HEK293T (cell line): ENCODE results near the gene SPARC.

Experiments
- CTCF ChIA-PET: fragments of 350-600 bp; formaldehyde crosslinking; extraction: SDS; loops from one replicate; lab custom pipeline; 2021; ENCODE audit warnings: antibody characterized with exemption, inconsistent platforms; lab: Yijun Ruan, JAX
- POLR2A ChIA-PET: fragments of 350-600 bp; formaldehyde crosslinking; extraction: SDS; loops from one replicate; lab custom pipeline; 2020; ENCODE audit warnings: antibody characterized with exemption, inconsistent platforms; lab: Yijun Ruan, JAX
- DNase-seq: peaks from one replicate; pipeline ENCODE4 v3.0.0; 2012; ENCODE audit warnings: mixed read lengths; ENCODE audit errors: extremely low spot score
- ARNT ChIP-seq: fragments of 450-650 bp; IDR thresholded peaks from 2 replicates; pipeline ENCODE4 v1.6.1; 2017; ENCODE audit warnings: mild to moderate bottlenecking
- BHLHE40 ChIP-seq: fragments of 450-650 bp; IDR thresholded peaks from 2 replicates; pipeline ENCODE4 v1.6.1; 2016; ENCODE audit warnings: mild to moderate bottlenecking, moderate library complexity, borderline replicate concordance
- CTBP1 ChIP-seq: fragments of 450-650 bp; IDR thresholded peaks from 2 replicates; pipeline ENCODE4 v1.6.1; 2016; ENCODE audit warnings: borderline replicate concordance
- ELF4 ChIP-seq: fragments of 450-650 bp; IDR thresholded peaks from 2 replicates; pipeline ENCODE4 v1.6.1; 2017; ENCODE audit warnings: antibody characterized with exemption
- FOXA1 ChIP-seq: fragments of 450-650 bp; IDR thresholded peaks from 2 replicates; pipeline ENCODE4 v1.6.1; 2016; ENCODE audit warnings: mild to moderate bottlenecking
- FOXK2 ChIP-seq: fragments of 450-650 bp; IDR thresholded peaks from 2 replicates; pipeline ENCODE4 v1.6.1; 2016; ENCODE audit warnings: mild to moderate bottlenecking
- FOXM1 ChIP-seq: fragments of 450-650 bp; IDR thresholded peaks from 2 replicates; pipeline ENCODE4 v1.6.1; 2017; ENCODE audit warnings: mild to moderate bottlenecking, borderline replicate concordance
- HDGF ChIP-seq: fragments of 450-650 bp; IDR thresholded peaks from 2 replicates; pipeline ENCODE4 v1.6.1; 2017; ENCODE audit warnings: antibody characterized with exemption, borderline replicate concordance
- L3MBTL2 ChIP-seq: fragments of 450-650 bp; conservative IDR thresholded peaks from 2 replicates; pipeline ENCODE4 v1.6.1; 2016; ENCODE audit warnings: mild to moderate bottlenecking
- LEF1 ChIP-seq: fragments of 450-650 bp; IDR thresholded peaks from 2 replicates; pipeline ENCODE4 v1.6.1; 2017; ENCODE audit warnings: mild to moderate bottlenecking, borderline replicate concordance
- NFRKB ChIP-seq: fragments of 450-650 bp; IDR thresholded peaks from 2 replicates; pipeline ENCODE4 v1.6.1; 2016; ENCODE audit warnings: mild to moderate bottlenecking, moderate library complexity
- PKNOX1 ChIP-seq: fragments of 450-650 bp; IDR thresholded peaks from 2 replicates; pipeline ENCODE4 v1.6.1; 2016
- SP1 ChIP-seq: fragments of 450-650 bp; IDR thresholded peaks from 2 replicates; pipeline ENCODE4 v1.6.1; 2017
- SUZ12 ChIP-seq: fragments of 450-650 bp; IDR thresholded peaks from 2 replicates; pipeline ENCODE4 v1.6.1; 2016; ENCODE audit warnings: mild to moderate bottlenecking
- TARDBP ChIP-seq: fragments of 450-650 bp; IDR thresholded peaks from 2 replicates; pipeline ENCODE4 v1.6.1; 2016
- ZNF384 ChIP-seq: fragments of 450-650 bp; IDR thresholded peaks from 2 replicates; pipeline ENCODE4 v1.6.1; 2016

Gene SPARC

GRCh38 chr5:151675611-151676313 lies 11.0 kb downstream of the SPARC start:
- DNase-seq: no peak
- TF ChIP-seq LEF1: no peak
- no peak for TF ChIP-seq BHLHE40
- TF ChIP-seq TARDBP: no peak
- CTCF ChIA-PET: interaction anchor here (0.8 to 1.6 kb wide), 2 partner anchors 17 to 23 kb away, joined by 3 read pairs; no protein-coding TSS in a partner anchor

GRCh38 chr5:151674626-151675610 lies 11.8 kb downstream of the SPARC start:
- TF ChIP-seq PKNOX1 (no peak), TARDBP (no peak)
- POLR2A ChIA-PET: interaction anchor here (0.9 to 1.0 kb wide), 2 partner anchors 10 to 12 kb away, joined by 3 read pairs; partner anchors contain the start of gene SPARC
- CTCF ChIA-PET: interaction anchor here (0.6 to 1.6 kb wide), 3 partner anchors 16 to 510 kb away, joined by 3 read pairs; no protein-coding TSS in a partner anchor
- no peak for DNase-seq

More at GRCh38 chr5:151675611-151676313, 11.0 kb downstream of the SPARC start:
- POLR2A ChIA-PET: no interaction called here

- no peak for DNase-seq
- TF ChIP-seq L3MBTL2 (no peak), SUZ12 (no peak), NFRKB (no peak), FOXA1 (no peak), ARNT (no peak), BHLHE40 (no peak), SP1 (no peak), FOXK2 (no peak), CTBP1 (no peak), ELF4 (no peak), FOXM1 (no peak), ZNF384 (no peak), TARDBP (no peak), PKNOX1 (no peak), HDGF (no peak), LEF1 (no peak)
- CTCF ChIA-PET: interaction anchor here (1.1 to 1.6 kb wide), 3 partner anchors 15 to 70 kb away, joined by 3 to 4 read pairs (median 3); no protein-coding TSS in a partner anchor
- POLR2A ChIA-PET: interaction anchor here (2.1 kb wide), 1 partner anchor 14 kb away, joined by 8 read pairs; the partner anchor contains the start of gene SPARC
Measured at GRCh38 chr5:151673421-151673820, 13.3 kb downstream of the SPARC start.

DNA sequence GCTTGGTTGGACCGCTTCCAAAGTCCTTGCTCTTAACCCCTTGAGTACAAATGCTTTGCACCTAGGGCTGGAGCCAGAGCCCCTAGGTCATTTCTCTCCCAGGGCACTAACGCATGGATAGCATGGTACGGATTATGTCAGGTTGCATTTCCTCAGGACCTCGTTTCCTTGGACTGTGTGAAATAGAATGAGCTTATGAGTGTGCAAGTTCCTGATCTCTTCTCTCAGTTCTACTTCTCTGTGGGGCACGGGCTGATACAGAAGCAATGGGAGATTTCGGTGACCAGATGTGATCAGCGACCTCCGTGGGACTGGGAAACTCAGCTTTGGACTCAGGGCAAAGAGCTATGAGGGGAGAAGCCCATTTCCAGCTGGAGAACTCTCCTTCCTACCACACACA lies 14.2 kb downstream of the SPARC start:
- TF ChIP-seq ZNF384 (no peak), PKNOX1 (no peak), BHLHE40 (no peak), FOXK2 (no peak), HDGF (no peak), LEF1 (no peak), CTBP1 (no peak), L3MBTL2 (no peak), FOXA1 (no peak)
- ChIA-PET CTCF (interaction anchor here (1.0 to 1.6 kb wide), 3 partner anchors 11 to 20 kb away, joined by 3 to 4 read pairs (median 3); no protein-coding TSS in a partner anchor), POLR2A (interaction anchor here (2.1 kb wide), 1 partner anchor 14 kb away, joined by 8 read pairs; the partner anchor contains the start of gene SPARC)
- no peak for DNase-seq

DNA sequence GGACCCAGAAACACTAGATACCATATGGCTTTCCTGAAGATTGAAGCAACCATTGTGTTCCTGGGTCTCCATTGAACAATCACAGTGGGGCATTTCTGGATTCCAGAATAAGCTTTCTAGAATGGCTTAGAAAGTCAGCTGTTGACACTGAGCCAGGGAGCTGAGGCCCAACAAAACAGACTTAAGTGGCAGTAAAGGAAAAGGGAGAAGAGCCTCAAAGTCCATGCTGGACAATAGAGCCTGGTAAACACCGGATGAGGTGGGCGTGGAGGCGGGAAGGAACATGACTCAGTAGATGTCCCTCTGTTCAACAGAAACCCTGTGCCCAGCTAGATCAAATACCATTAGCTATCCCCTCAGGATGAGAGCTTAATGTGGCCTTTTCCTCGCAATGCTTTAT lies 14.8 kb downstream of the SPARC start:
- ChIA-PET CTCF (interaction anchor here (1.0 kb wide), 1 partner anchor 12 kb away, joined by 4 read pairs; no protein-coding TSS in a partner anchor), POLR2A (interaction anchor here (2.1 kb wide), 1 partner anchor 15 kb away, joined by 8 read pairs; the partner anchor contains the start of gene SPARC)
- no peak for TF ChIP-seq L3MBTL2
- no peak for TF ChIP-seq SP1
- TF ChIP-seq HDGF: no peak
- TF ChIP-seq TARDBP: no peak
- TF ChIP-seq PKNOX1: no peak
- no peak for TF ChIP-seq FOXM1
- no peak for TF ChIP-seq BHLHE40
- TF ChIP-seq ARNT: no peak
- TF ChIP-seq FOXK2: no peak
- TF ChIP-seq CTBP1: no peak

More for the DNA sequence above, 14.8 kb downstream of the SPARC start:
- DNase-seq: no peak
